ENCODE measurements around the gene MAP3K5. TPM values are rescaled to one million over a fixed set of nuclear protein-coding genes. Genes with fewer than 3 reads are reported as not detected.

MAP3K5 gene
- total and polyA plus RNA-seq, 2 donors (not counting 3 experiments of a cell fraction or from before 2014, with no cell fraction given): 1.5 to 7.0 TPM

- H4K20me1 ChIP-seq (replicated peaks; ENCODE audit: control insufficient read depth, extremely low read depth, insufficient read depth, low read length): no peaks in the 10 kb centered on the region
- H3K4me1 ChIP-seq (ENCODE audit: control insufficient read depth, extremely low read depth, insufficient read depth, low read length): peaks cover 5% of the 10 kb centered on the region
- dilution Hi-C loops (cut with MboI; ENCODE audit: extremely low pct_ligation_motif_present, low sequenced_read_pairs) (no loop called here), intact Hi-C loops (cut with micrococcal nuclease) (no loop called here)
- H3K27ac ChIP-seq (ENCODE audit: insufficient read depth, low read depth, low read length): no peak overlapping the region
- FAIRE-seq (no peak), DNase-seq (ENCODE audit: low read depth, low spot score) (no peak)
- H3K27me3 ChIP-seq (ENCODE audit: control insufficient read depth in 2 of 2, insufficient read depth in 2 of 2, low read length in 2 of 2): no peaks in the 10 kb centered on the region
- no peak overlapping the region for H2AFZ ChIP-seq (ENCODE audit: low read depth, low read length)
- H3K79me2 ChIP-seq (ENCODE audit: control insufficient read depth, insufficient read depth, low read length): no peaks in the 10 kb centered on the region
- TF ChIP-seq EZH2 (IDR thresholded peaks at IDR 0.05; ENCODE audit: borderline replicate concordance, low read depth, low read length, severe bottlenecking) (no peak), JUN (IDR thresholded peaks at IDR 0.05; ENCODE audit: borderline replicate concordance, insufficient read depth, insufficient read length, low read depth) (no peak), GATA2 (IDR thresholded peaks at IDR 0.05; ENCODE audit: insufficient read depth, insufficient read length, low read depth, low read length) (no peak), MYC (IDR thresholded peaks at IDR 0.05; ENCODE audit: low read depth, low read length) (no peak), FOS (IDR thresholded peaks at IDR 0.05; ENCODE audit: borderline replicate concordance, insufficient read depth, low read length) (no peak), POLR2A (IDR thresholded peaks at IDR 0.05; ENCODE audit: low read depth, low read length) (no peak), POLR2AphosphoS5 (IDR thresholded peaks at IDR 0.05; ENCODE audit: insufficient read depth, low read depth, low read length) (no peak)
- TF ChIP-seq, protein P1, sequence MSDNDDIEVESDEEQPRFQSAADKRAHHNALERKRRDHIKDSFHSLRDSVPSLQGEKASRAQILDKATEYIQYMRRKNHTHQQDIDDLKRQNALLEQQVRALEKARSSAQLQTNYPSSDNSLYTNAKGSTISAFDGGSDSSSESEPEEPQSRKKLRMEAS (IDR thresholded peaks at IDR 0.05; ENCODE audit: insufficient read depth, insufficient read length): no peak
- TF ChIP-seq, protein P2, sequence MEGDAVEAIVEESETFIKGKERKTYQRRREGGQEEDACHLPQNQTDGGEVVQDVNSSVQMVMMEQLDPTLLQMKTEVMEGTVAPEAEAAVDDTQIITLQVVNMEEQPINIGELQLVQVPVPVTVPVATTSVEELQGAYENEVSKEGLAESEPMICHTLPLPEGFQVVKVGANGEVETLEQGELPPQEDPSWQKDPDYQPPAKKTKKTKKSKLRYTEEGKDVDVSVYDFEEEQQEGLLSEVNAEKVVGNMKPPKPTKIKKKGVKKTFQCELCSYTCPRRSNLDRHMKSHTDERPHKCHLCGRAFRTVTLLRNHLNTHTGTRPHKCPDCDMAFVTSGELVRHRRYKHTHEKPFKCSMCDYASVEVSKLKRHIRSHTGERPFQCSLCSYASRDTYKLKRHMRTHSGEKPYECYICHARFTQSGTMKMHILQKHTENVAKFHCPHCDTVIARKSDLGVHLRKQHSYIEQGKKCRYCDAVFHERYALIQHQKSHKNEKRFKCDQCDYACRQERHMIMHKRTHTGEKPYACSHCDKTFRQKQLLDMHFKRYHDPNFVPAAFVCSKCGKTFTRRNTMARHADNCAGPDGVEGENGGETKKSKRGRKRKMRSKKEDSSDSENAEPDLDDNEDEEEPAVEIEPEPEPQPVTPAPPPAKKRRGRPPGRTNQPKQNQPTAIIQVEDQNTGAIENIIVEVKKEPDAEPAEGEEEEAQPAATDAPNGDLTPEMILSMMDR (IDR thresholded peaks at IDR 0.05; ENCODE audit: extremely low read depth in 1 of 2, insufficient read depth in 1 of 2, low read depth in 1 of 2, low read length in 2 of 2): no peak
- H3K36me3 ChIP-seq (ENCODE audit: control insufficient read depth in 2 of 2, extremely low read depth in 1 of 2, insufficient read depth in 2 of 2, low read length in 2 of 2): no peaks in the 10 kb centered on the region
- no peaks in the 10 kb centered on the region for H3K9me3 ChIP-seq (replicated peaks; ENCODE audit: control insufficient read depth, insufficient read depth, low read length)
- H3K4me2 ChIP-seq (ENCODE audit: insufficient read depth, low read length): no peak overlapping the region
- no peak overlapping the region for H3K4me3 ChIP-seq (replicated peaks in 1 of 3; ENCODE audit: insufficient read depth in 1 of 3, low read depth in 1 of 3, low read length in 3 of 3)
- POLR2A ChIA-PET: no interaction called here
- CTCF ChIA-PET: interaction anchor here (1.0 to 1.8 kb wide), 3 partner anchors 10 to 229 kb away, joined by 3 to 5 read pairs (median 3); partner anchors contain the start of genes MAP3K5 and MAP7
- no TSS peak for BruUV-seq (replicated peaks)
- no peaks in the 10 kb centered on the region for H3K9me1 ChIP-seq (replicated peaks; ENCODE audit: control insufficient read depth, extremely low read depth, insufficient read depth, low read length)
- H3K9ac ChIP-seq (replicated peaks; ENCODE audit: extremely low read depth, insufficient read depth, low read length): no peak overlapping the region
Measured at GRCh38 chr6:136563386-136564152, 228.7 kb downstream of the MAP3K5 start.

All from endothelial cell of umbilical vein (primary cell).